MM.1S (cell line): ENCODE results near the gene MDK.

Experiments
- EZH2 ChIP-seq: fragments of 300-600 bp; sonication (generic); optimal IDR thresholded peaks from 2 replicates; pipeline ENCODE3; 2017; ENCODE audit warnings: low read depth, mild to moderate bottlenecking, antibody characterized with exemption, low read length, mixed read lengths
- TF ChIP-seq, protein P1 (sequence below): fragments of 300-600 bp; sonication (generic); IDR thresholded peaks from 2 replicates; pipeline ENCODE4 v1.5.1; 2016; ENCODE audit warnings: antibody characterized with exemption, low read length, mixed read lengths

DNA sequence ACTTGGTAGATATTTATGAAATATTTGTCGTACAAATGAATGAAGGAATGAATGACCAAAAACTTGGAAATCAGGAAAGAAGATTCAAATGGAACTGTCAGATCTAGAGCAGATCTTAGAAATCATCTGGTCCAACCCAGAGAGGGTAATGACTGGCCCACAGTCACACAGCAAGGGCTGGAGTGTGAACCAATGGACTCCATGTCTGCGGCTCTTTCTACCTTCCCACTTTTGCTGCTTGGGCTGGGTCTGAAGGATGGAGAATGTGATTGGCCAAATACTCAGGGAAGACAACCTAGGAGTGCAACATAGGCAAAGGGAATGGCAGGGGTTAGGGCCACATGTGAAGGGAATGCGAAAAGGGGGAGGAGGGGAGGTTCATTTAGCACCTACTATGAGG lies 40.0 kb upstream of the MDK start:
- TF ChIP-seq, protein P1, sequence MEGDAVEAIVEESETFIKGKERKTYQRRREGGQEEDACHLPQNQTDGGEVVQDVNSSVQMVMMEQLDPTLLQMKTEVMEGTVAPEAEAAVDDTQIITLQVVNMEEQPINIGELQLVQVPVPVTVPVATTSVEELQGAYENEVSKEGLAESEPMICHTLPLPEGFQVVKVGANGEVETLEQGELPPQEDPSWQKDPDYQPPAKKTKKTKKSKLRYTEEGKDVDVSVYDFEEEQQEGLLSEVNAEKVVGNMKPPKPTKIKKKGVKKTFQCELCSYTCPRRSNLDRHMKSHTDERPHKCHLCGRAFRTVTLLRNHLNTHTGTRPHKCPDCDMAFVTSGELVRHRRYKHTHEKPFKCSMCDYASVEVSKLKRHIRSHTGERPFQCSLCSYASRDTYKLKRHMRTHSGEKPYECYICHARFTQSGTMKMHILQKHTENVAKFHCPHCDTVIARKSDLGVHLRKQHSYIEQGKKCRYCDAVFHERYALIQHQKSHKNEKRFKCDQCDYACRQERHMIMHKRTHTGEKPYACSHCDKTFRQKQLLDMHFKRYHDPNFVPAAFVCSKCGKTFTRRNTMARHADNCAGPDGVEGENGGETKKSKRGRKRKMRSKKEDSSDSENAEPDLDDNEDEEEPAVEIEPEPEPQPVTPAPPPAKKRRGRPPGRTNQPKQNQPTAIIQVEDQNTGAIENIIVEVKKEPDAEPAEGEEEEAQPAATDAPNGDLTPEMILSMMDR: no peak
- TF ChIP-seq EZH2: no peak
